Stimulated activated CD4-positive, alpha-beta T cell treated with anti-CD3 and anti-CD28 coated beads, Interleukin-12 subunit alpha, Interleukin-12 subunit beta, amount 100 ng/mL, for 24 hours (primary cell): ENCODE measurements around the gene SMIM21.

Source experiments
- DNase-seq, 2 experiments: peaks; one replicate each; pipeline ENCODE4 v3.0.0-alpha.2; 2020; ENCODE audit warnings: low read depth in 2 of 2

SMIM21 gene

DNA sequence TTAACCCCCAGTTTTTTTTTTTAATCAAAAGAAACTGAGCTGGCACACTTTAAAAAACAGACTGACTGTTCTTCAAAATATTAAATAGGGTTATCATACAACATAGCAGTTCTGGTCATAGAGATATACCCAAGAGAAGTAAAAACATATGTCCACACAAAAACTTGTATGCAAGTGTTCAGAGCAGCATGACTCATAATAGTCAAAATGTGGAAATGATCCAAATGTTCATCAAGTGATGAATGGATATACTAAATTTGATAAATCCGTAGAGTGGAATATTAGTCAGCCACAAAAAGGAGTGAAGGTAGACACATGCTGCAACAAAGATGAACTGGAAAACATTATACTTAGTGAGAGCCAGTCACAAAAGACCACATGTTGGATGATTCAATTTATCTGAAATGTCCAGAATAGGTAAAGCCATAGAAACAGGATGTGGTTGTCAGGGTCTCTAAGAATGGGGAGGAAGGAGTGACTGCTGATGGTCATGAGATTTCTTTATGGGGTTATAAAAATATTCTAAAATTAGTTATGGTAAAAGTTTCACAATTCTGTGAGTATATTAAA is 5.1 kb downstream of the SMIM21 start:
- DNase-seq: no peak

DNA sequence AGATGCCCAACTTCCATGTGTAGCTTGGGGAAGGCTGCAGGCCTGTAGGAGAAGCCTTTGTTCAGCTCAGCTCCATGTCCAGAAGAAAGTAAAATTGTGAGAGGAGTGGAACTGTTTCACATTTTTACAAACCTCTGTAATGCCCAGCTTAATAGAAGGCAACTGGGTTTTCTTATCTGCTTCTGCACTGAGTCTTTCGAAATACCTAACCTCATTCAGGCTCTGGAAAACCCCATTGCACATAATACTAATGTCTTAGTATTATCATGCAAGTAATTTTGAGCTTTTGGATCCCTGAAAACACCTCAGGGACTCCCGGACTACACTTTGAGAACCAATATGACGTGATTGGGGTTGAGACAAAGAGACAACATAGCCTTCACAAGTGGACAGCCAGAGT is 5.8 kb downstream of the SMIM21 start:
- DNase-seq: no peak

DNA sequence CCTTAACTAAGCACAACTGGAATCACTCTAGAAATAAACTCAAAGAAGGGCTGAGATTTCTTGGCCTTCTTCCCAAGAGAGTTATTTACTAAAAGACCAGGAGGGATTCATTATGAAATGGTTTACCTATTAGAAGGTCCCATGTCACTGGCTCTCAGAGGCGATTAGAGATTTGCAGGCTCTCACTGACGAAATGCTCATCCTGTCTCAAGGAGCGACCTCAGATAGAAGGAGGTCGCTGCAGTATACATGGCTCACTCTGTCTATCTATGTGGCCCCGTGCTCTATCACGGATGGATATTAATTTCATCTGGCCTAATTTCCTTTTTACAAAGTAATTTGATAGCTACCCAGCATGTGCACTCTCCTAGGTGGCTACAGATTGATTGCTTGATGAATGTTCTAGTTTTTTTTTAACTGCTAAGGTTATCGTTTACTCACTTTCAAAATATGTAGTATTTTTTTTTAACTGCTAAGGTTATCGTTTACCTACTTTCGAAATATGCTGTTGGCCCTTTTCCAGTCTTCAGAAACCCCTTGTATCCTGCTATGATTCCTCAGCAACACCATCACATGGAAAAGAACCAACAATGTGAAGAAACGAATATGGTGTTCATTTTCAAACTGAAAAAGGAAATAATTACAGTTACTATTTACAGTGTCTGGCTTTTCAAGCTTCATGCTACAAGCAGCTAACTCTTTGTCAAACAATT is 9.1 kb downstream of the SMIM21 start:
- DNase-seq: no peak

DNA sequence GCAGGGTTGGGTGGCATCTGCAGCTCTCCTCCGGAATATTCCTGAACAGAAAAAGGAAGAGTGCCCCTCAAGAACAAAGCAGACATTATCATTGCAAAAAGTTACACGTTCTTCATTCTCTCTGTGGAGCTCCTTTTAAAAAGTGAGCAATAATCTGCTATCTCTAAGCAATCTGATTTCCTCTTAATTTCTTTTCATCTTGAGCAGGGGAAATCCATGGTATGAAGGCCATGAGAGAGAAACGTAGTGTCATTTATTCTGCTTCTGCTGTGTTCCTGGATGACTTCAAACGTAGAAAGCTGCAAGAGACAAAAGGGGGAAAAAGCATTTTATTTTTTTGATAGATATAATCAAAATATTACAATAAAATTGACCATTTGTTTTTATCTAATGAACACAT is 16.9 kb downstream of the SMIM21 start:
- DNase-seq: no peak

DNA sequence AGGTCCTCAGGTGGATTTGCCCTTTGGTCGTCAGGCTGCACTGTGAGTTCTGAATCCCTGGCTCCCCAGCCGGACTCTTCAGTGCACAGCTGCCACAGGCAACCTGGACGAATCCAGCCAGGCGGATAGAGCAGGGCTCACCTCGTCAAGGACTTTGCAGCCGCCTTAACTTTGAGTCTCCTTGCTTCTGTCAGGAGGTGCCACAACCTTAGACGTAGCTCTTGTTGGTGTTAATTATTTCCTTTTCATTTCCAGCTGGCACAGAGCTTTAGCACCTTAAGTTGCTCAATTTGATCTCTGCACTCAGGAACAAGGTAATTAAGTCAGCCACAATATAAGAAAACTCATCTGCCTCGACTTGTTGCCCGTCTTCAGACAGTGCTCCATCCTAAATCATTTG is 17.7 kb downstream of the SMIM21 start:
- no peak for DNase-seq

DNA sequence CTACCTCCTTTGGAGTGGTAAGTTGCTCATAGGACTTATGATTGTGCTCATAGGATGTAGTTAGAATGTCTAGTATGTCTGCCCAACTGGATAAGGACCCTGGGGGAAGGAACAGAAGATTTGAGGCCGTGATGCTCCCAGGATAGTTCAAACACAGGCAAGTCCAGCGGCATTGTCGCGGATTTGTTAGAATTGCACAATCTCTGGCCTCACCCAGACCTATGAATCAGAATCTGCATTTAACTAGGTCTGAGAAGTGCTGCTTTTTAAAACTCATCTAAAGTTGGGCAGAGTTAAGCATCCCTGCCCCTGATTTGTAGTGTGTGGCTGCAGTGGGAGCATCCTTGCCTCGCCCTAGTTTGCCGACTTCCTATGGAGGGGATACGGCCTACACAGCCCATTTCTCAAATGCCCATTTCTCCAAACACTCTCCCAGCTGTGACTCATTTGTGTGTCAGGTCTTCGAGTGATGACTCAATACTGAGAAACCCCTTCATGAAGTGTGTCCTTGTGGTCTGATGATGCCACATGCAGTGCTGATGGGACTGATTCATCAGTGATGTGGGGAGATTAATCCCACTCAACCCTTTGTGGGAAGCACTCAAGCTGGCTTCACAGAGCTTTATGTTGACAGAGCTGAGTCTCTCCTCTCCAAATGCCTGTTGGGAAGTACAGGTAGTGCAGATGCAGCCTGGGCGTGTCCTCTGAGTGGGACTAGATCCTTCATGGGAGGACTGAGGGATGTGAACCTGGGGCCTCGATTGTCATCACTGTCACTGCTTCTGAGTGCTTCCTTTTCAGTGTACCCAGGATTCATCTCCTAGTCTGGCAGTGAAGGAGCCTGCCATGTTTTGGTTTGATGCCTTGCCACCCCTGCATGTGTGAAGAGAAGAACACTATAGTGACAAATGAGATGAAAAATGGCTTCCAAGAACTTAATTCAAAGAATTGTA is 18.7 kb downstream of the SMIM21 start:
- DNase-seq: peak; percentile 2 to 12

DNA sequence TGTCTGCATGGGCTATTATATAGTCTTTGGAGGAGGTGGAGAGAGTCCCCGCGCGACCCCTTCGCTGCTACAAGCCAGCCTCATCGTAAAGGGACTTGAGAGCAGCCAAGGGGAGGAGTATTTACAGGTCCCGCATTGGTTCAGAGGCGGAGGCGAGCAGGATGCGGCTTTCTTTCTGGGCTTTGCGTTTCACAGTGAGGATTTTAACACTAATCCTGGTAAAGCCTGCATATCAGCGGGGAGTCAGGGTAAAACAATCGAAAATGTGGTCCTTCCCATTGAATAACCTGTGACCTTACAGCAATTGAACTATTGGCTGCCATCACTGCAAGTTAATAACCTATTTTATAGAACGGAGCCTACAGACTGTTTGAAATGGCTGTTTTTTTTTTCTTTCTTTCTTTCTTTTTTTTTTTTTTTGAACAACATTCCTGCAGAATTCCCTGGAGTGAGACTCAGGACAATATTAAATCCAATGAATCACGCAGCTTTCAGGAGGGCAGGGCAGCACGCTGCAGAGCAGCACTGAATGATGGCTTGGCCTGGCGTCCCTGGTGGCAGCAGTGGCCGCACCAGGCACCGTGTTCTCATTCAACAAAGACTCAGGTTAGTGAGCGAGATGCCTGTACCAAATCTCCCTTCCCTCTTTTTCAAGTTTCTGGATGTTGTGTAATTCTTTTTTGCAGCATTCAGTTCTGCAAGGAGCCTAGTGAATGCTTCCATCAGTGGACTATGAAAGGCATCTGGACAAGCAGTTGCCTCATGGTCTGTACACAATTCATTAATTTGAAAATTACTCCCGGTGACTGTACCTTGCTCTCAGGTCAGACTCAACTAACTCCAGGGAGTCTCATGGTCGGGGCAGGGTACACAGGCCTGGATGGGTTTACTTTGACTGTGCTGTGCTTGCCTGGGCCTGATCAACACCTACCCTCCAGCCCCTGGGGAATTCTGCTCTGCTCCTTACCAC is 19.8 kb downstream of the SMIM21 start:
- no peak for DNase-seq

DNA sequence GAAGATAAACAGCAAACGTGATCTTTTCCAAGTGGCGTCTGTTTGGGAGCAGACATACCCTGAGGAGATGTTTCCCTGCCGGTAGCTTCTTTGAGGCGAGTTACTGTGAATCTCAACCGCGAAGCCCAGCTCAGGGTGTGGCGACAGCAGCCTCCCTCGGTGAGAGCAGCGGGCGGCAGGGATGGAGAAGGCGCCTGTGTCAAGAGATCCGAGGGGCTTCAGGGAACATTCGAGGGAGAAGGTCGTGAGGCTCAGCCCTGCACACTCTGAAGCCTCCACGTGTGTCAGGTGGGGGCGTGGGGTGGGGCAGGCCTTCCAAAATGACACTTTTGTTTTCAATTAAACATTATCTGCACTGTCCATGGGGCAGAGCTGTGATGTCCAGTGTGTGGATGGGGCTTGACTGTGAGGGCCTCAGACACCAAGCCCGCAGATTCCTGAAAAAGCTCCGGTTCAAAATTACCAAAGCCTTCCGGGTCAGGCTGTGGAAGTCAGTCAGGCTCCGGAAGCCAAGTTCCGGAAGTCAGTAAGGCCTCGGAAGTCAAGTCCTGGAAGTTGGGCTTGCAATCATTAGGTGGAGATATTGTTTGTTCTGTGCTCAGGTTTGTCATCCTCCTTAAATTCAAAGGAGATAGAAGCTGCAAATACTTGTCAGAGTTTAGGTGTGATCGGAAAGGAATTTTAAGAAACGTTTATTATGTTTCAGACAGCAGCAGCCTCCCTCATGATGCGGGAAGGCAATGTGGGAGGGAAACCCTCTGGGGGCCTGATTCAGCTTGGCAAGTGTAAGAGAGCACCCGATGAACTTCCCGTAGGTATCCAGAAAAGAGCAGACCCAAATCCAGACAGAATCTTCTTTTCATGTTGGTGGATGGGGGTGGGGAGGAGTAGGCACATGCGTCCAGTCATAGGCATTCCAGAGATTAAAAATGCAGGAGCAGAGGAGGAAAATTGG is 20.7 kb downstream of the SMIM21 start:
- no peak for DNase-seq

DNA sequence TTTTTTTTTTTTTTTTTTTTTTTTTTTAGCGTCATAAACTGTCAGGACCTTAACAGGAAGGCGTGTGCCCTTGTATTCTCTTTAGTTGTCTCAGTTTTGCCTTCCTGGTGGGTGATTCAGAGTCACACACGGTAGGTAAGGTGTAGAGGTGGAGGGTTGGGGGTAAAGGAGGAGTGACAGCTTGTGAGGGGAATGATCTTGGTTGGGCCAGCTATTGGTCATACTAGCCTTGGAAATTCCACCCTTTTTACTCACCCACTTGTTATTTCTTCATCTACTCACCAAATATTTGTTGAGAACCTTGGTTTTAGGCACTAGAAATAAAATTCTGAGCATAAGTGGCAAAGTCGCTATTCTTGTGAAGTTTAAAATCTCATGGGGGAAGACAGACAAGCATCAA is 22.2 kb downstream of the SMIM21 start:
- no peak for DNase-seq

DNA sequence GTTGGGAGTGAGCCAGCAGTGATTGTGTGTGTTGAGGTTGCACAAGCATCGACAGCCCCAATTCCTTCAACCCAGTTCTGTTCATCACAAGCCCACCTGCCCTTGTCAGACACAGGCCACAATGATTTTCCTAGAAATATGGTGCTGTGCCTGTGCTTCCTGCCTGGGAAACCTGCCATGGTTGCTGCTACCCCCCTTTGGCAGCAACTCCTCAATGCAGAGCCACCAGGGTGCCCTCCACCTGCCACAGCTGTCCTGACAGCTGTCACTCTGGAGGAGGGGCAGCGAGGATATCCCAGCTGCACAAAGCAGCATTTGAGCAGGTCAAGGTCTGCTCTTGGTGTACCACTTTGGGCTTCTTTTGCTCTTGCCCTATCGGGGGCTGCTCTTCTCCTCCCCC is 27.1 kb downstream of the SMIM21 start:
- DNase-seq: no peak

DNA sequence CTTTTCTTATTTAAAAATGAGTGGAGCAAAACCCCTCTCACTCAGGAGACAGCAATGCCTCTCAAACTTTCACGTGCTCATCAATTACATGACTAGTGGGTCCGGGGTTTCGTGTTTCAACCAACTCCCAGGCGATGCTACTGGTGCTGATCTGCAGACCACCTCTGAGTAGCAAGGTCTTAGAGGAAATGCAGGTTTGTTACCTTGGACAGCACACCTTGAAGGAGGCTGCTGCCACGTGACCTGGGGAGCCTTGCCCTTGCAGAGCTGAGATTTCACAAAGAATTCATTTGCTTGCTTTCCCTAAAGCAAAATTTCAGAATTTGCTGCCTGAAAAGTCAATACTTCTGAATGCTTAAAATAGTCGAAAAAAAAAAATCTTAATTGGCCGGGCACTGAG is 32.4 kb downstream of the SMIM21 start:
- DNase-seq: no peak

DNA sequence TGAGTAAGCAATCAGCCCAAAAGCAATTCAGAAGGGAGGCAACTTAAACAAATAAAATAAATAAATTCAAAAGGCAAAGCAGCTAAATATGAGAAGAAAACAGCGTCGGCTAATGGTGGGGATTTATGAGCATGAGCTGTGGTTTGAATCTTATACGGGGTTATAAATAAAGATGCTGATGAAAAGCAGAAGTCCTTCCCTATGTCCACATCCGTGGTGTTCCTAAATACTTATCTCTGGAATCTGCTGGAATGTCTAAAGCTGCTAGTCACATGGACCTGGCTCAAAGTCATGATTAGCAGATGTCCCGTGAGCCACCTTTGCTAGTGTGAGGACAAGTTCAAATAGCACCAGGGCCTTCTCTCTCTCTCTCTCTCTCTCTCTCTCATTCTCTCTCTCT is 33.8 kb downstream of the SMIM21 start:
- no peak for DNase-seq

DNA sequence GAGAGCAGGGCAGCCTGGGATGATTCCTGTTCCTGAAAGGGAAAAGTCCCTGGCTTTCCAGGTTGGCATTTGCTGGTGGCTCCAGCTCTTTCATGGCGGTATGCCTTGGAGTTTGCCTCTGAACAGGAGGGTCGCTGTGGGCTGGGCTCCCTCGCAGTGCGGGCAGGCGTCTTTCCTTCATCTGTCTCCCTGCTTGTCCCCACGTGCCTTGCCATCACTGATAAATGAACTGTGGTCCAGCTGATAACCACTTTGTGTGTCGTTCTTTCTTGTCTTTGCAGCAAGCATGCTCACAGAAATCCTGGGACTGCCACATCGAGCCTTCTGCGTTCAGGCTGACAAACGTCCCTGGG is 35.3 kb downstream of the SMIM21 start:
- no peak for DNase-seq

DNA sequence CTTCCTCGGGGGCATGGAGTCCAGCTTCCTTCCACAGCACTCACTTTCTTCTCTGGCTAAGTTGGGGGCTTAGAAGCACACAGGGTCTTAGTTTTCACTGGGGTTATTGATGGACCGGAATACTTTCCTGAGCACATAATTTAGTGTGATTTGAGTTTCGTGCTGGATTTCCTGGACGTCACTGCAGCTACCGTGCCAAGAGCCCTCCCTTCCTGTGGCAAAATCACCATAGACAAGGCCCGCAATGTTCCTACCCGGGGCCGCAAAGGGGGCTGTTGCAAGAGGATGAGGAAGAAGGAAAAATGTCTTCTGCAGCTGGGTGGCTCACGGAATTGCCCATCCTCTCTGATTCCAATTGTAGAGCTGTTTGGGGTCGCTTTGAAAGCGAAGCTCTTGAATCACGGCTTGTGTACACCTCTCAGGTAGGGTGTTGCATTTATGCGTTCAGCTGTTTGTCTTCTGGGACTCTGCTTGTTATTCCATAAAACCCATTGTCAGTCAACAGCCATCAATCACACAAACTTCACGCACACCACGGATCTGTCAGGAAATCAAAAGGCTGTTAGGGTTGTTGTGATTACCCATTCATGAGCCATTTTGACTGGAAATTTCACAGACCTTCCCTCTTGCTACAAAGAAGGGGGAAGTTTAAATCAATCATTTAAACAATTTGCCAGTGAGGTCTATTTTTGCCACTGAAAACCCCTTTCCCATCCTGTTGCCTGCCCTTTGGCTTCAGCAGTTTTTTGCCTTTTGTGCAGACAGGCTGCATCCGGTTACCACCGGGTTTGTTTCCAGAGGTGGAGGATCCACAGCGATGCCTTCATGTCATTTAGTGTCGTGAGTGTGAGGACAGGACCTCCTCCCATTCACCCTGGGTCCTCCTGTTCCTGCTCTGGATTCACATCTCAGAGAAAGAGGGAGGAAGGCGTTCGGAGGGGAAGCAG is 36.0 kb downstream of the SMIM21 start:
- DNase-seq: no peak

DNA sequence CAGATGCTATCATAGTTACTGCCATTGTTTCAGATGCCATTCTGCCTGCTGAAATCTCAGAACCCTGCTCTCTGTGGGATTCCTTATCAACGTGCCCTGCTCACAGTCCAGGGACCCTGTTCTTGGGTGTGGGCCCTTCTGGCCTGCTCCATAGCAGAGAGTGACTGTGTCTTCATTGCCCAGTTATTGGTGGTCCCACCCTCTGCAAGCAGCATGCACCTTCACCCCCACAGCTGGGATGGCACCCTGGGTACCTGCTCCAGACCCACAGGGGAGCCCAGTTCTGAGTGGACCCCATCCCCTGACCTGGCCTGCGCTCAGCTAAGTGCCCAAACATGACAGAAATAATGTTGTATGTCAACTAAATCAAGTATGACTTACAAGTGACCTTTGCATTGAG is 36.6 kb downstream of the SMIM21 start:
- no peak for DNase-seq

DNA sequence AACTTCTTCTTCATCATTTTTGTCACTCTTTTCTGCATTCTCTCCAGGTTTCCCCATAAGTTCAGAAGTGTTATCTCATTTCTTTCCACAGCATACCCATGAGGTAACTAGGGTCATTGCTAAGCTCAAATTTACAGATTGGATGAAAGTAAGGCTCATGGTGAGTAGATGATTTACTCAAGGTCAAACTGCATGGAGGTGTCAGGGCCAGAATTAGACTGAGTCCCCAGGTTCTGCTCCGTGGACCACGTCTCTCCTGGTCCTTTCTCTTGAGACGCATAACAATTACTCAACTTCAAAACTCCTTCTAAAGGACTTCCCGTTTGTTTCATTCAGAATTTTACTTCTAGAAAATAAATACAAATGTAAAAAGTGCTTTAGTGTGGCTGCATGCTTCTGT is 43.4 kb downstream of the SMIM21 start:
- no peak for DNase-seq

DNA sequence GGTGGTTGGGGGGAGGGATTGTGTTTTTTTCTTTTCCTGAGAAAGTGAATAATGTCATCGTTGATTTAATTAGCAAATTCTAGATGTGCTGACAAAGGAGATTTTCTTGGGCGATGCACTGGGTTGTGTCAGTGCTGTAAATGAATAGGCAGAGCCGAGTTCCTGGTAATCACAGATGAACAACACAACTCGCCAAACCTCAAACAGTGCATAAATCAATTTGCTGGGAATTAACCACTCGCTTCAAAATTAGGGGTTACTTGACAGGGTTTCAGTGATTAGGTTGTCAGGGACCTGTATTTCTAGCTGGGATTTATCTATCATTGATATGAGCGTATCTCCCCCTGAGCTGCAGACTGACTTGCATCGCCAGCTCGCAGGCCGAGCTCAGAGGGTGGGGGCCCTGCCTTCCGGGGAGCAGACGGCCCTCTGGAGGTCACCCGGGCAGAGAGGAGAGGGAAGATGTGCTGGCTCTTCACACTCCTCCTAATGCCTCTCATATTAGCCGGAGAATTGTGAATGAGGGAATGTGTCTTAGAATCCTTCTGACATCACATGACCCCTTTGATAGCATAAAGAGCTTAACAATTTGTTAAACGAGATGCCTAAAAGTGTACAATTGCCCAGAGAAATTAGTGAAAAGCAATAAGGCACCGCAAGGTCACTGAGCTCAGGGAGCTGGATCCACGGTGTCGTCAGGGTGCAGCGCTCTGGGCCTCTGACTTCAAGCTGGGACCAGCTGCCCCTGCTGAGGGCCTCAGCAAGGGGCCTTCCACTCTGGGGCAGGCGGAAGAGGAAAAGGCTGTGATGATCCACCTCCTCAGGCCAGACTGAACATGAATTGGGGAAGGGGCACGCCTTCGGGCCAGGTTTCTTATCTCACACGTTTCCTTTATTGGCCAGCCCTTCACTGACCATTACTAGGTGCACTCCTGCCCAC is 48.9 kb downstream of the SMIM21 start:
- DNase-seq: no peak

DNA sequence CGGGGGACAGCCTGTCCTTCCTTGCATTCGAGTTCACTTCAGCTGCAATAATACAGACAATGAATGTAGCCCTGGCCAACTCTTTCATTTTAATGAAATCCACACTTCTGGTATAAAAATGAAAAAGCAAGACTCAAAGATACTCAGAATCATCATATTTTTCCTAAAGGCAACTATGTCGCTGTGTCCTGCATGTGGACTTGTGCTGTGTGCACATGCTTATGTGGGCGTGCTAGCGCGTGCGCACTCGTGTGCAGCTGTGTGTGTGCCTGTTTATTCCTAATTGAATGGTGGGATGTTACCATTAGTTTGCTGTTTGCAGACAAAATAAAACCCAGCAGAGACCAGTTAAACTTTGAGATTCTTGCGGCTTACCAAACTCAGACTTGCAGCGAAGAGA is 49.6 kb downstream of the SMIM21 start:
- no peak for DNase-seq
